Stimulated activated CD8-positive, alpha-beta memory T cell treated with anti-CD3 and anti-CD28 coated beads, Interleukin-15, amount 100 ng/mL, for 24 hours (primary cell): Measurements from ENCODE around the gene TBCD.

Experiments
- DNase-seq: peaks from one replicate; pipeline ENCODE4 v3.0.0-alpha.2; 2020; ENCODE audit warnings: low read depth

TBCD gene

DNA sequence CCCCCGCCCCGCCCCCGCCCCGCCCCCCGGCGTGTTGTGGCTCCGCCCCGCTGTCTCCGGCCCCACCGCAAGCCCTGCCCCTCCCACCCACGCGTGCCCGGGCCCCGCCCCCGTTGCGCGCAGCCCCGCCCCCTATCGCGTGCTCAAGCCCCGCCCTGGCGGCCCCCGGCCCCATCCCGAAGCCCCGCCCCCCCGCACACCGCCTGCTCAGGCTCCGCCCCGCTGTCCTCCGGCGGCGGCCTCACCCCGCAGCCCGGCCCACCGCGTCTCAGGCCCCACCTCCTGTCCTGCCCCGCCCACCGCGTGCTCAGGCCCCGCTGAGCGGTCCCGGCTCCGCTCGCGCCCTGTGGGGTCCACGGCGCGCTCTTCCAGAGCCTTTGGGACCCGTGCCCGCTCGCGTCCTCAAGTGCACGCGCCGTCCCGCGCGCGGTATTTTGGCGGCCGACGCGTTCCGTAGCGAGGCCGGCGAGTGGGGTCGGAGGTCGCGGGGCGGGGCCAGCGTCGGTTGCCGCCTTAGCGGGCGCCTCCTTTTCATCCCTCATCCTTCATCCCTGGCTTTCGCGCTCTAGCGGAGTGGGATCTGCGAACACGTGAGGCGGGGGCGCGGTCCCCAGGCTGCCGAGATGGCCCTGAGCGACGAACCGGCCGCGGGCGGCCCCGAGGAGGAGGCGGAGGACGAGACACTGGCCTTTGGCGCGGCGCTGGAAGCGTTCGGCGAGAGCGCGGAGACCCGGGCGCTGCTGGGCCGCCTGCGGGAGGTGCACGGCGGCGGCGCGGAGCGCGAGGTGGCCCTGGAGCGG is at the start of gene TBCD:
TBCD (plus strand) TSS at position 495 of the 800 bp plus-strand sequence; CDS start at position 624, 129 bp downstream.
- peak; percentile 82 for DNase-seq

DNA sequence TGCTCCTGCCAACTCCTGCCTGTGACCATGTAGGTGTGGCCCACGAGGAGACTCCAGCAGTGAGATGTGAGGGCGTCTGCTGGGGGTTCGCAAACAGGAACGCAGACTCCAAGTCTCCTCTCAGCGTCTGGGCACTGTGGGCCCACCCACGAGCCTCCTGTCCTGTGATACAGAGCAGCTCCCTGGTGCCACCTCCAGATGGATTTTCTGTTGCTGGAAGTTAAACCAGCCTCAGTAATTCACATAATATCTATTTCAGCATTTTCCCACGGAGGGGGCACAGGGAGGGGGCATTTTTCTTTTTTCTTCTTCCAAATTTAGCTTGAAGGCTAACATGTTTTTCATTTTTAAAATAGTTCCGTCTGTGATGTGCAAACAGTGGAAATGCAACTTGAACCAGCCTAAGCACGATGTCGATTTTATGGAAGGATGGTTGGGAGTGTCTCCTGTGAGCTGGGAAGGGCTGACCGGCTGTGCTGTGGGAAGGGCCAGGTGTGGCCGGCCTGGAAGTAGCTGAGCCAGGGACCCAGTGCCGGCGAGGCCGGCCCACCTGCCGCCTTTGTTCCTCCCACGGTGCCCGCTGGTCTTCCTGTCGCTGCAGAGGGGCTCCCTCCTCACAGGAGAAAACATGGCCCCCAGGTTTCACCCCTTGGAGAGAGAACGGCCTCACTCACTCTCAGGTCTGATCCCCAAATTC is 49.5 kb upstream of the TBCD start:
- DNase-seq = no peak

DNA sequence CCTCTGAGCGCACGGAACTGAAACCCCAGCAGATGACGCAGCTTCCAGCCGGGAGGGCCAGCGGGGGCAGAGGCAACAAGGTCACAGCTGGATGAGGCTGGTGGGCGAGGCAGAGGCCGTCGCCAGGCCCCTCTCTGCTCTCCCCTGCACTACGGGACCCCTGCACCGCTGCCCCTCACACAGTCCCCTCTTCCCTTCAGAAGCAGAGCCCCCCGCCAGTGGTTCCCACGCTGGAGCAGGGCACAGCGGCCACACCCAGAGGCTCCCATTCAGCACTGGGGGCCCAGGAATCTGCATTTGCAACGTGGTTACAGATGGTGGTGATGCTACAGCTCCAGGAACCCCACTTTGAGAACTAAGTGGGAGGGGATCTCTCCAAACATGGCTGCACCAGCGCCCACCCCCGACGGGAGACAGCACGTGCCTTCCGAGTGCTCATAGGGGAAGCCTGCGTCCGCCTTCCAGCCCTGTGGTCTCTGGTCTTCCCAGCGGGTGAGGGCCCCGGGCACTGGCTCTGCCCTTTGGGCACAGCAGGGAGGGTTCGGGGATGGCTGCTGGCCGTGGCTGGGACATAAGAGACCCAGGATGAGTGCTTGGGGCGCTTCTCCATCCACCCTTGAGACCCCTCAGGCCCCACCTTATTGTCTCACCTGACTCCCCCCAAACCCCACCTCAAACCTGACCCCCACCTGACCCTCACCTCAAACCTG is 48.7 kb upstream of the TBCD start:
- no peak for DNase-seq

DNA sequence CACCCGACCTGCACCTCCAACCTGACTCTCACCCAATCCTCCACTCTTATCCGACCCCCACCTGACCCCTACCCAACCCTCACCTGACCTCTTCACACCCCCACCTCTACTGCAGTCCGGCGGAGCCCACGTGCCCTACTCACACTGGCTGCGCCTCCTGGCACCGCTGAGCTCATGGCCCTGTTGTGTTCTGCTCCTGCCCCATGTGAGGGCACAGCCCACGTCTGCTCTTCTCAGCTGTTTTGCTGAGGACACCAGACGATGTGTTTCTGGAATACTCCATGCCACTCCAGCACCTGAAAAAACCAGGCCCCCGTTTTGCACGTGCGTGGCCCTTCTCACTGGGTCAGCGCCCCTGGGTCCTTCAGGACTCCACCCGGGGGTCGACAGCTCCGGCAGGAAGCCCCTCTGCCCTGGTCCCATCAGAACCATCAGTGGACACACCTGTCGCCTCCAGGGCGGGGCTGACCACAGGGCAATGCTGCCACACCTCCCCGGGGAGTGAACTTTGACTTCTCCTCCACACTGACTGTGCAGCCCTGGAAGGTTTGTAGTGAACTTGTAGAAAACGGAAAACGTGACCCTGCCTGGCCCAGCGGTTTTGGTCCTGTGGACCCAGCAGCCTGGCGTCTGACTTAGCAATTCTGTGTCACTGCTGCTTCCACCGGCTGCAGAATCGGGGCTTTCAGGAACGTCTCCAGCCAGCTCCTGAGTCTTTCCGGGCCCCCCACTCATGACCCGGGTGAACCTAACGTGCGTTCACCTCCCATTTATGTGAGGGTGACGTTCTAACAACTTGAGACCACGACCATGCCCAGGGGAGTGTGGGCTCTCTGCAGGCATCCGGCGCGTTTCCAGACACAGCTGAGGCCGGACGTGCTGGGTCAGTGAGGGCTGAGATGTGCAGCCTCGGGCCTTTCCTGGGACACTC is 47.7 kb upstream of the TBCD start:
- no peak for DNase-seq

DNA sequence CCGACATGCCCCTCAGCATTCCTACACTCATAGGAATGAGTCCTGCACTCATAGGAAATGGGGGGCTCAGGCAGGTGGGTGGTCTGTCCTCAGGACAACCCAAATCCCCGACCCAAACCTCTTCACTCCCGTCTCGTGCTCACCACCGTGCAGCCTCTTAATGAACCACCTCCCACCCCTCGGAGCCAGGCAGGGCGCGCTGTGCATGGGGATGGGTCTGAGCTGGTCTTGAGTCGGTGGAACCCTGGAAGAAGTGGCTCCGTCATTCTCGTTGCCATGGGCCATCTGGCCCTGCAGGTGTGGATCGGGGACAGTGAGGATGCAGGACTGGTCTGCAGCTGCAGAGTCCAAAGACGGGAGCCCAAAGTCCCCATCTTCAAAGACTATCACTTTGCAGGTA is 47.0 kb upstream of the TBCD start:
- no peak for DNase-seq

DNA sequence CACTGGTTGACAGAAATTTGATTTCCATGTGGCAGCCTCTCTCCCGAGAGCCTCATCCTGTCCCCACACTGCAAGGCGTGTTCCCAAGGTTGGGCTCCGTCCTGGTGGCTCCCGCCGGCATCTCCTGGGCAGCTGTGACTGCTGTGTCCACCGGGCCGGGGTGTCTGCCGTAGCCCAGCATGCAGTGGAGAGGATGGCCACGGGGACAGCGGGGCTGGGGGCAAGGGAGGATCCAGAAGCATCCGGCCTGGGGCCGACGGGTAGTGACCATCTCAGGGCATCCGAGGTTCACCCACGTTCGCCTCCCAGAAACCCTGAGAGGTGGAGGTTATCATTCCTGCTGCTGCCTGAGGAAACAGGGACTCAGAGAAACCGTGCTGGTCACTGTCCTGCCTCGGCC is 46.1 kb upstream of the TBCD start:
- DNase-seq = no peak

DNA sequence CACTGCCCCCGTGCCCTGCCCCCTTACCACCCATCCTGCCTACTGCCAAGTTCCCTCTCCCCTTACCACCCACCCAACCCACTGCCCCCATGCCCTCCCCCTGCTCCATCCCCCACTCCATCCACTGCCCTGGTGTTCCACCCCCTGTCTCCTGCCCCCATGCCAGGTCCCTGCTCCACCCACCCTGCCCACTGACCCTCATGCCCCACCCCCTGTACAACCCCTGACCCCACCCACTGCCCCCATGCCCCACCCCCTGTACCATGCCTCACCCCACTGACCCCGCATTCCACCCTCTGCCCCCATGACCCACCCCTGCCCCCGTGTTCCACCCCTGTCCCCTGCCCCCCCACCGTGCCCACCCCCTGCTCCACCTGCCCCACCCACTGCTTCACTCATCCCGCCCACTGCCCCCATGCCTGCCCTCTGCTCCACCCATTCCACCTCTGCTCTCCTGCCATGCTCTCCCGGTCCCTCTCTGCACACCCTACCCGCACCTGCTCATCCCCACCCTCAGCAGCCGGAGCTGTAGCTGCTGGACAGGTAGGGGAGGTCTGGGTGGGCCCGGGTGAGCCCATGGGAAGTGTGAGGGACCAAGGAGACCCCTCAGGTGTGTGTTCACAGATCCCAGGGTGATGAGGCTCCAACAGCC is 42.7 kb upstream of the TBCD start:
- no peak for DNase-seq

DNA sequence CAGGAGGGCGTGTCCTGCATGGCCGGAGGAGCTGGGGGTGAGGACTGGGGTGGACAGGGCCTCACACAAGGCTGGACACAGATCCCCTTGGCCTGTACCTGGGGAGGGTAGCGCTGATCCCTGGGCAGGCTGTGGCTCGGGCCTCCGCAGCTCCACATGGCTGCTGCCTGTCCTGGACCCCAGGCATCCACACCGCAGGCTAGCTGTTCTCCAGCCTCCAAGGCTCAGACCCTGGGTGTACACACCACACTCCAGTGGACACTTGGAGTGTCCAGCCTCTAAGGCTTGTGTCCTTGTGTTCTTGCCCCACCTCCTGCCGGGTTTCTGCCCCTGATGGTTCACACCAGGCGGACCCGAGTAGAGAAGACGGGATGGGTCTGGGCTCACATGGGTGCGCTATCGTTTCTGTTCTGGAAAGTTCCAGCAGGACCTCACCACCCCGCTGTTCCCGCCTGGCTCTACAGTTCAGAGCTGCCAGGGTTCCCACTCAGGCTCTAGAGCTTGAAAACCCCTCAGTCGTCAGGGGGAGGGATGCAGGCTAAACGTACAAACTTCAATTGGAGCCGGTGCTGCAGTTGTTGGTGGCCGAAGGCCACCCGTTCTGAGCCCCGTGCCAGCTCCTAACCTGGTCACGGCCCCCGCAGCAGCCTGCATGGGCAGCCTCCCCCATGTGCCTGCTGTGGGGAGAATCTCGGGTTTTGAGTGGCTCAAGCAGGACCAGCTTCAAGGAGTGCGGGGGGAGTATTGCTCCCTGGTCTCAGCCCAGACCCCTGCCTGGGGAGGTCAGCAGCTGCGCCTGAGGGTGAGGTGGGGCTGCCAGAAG is 42.0 kb upstream of the TBCD start:
- DNase-seq = no peak

DNA sequence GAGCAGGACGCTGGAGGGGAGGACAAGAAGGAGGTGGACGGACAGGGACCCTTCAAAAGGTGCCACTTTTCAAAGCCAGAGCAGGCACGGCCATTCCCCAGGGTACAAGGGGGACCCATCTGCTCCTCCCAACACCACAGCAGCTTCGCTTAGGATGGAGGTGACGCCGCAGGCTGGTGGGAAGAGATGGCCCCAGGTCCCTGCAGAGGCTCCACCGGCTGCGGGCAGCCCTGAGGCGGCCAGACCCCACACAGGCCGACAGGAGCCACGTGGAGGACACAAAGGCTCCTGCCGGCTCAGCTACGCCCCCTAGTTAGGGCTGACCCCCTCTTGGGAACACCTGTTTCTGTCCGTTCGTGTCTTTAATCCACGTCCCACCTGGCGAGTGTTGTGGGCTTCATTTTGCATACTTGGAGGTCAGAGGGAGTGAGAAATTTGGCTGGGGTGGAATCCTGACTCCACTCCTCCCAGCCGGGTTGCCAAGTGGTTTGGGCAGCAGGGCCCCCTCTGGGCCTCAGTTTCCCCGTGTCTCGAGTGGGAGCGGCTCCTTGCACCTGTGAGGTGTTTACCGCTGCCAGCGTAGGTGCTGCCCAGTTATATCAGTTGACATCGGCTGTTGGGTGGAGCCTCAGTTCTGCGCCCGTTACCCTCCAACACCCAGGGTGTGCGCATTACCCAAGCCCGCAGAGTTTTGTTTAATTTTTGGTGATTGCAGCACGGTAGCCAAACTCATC is 41.2 kb upstream of the TBCD start:
- no peak for DNase-seq

DNA sequence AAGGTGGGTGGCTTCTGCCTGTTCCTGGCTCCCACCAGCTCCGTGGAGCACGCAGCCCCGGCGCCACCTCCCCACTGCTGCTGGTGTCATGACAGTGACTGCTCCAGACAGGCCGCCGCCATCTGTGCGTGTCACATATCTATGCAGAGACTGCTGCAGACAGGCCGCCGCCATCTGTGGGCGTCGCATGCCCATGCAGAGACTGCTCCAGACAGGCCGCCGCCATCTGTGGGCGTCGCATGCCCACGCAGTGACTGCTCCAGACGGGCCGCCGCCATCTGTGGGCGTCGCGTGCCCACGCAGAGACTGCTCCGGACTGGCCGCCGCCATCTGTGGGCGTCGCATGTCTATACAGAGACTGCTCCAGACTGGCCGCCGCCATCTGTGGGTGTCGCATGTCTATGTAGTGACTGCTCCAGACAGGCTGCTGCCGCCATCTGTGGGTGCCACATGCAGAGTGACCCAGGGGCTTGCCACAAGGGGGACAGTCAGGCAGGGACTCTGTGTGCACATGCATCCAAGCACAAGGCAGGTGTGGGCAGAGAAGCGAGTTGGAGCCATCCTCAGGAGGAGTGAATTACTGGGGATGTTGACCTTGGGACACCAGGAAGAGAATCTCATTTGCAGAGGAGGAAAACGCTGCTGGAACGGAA is 38.7 kb upstream of the TBCD start:
- no peak for DNase-seq

DNA sequence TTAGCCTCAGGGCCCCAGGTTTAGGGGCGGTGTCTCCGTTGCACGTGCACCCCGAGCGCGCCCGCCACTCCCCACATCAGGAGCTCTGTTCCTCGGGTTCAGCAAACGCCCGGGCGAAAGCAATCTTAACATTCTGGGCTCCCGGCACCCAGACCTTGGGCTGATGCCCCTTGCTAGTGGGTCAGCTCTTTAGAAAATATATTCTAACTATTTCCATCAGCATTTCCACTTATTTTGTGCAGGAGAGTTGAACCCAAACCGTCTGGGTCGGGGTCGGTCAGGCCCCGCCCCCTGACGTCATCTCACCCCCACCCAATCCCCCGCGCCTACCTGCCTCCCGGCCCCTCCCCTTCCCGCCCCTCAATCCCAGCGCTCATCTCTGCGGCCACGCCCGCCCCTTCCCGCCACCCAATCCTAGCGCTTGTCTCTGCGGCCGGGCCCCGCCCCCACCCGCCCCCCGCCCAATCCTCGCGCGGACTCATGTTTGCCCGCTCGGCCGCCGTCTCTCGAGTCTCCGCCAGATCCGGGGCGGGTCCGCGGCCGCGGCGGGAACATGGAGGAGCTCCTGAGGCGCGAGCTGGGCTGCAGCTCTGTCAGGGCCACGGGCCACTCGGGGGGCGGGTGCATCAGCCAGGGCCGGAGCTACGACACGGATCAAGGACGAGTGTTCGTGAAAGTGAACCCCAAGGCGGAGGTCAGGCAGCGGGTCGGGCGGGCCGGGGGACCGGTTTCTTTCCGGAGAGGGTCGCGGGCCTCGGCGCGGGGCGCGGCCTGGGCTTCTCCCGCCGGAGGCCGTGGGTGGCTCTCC is 35.5 kb upstream of the TBCD start, which contains the start of gene FN3KRP:
FN3KRP (plus strand) TSS at position 504 of the 808 bp plus-strand sequence; CDS start at position 554, 50 bp downstream.
- peak; percentile 82 for DNase-seq

DNA sequence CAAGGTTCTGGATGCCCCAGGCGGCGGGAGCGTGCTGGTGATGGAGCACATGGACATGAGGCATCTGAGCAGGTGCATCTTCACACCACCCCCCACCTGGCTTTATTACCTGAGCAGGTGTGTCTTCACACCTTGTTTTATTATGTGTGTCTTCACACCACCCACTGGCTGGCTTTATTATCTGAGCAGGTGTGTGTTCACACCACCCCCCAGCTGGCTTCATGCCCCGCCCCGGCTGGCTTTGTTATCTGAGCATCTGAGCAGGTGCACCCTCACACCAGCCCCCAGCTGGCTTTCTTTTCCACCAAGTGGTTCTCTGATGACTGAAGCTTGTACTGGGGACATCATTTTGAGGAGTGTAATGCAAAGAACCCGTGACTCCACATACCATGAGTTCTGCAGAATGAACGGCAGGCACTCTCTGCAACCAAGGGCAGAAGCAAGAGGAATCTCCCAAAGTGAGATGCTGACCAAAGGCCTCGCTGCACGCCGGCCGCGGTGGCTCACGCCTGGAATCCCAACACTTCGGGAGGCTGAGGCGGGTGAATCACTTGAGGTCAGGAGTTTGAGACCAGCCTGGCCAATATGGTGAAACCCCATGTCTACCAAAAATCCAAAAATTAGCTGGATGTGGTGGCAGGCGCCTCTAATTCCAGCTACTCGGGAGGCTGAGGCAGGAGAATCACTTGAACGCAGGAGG is 32.7 kb upstream of the TBCD start:
- DNase-seq = no peak

DNA sequence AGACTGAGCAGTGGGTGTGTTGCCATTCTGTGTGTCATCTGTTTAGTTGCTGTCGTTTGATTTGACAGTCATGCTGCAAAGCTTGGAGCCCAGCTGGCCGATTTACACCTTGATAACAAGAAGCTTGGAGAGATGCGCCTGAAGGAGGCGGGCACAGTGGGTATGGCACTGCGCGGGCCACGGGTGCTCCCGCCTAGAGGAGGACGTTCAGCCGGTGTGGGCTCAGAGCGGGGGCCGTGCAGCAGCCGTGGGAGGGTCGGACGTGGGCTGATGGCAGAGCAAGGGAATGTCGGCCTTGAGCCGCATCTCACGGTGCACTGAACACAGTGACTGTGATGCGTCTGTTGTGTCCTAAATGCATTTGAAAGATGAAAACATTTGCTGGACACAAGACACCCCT is 31.7 kb upstream of the TBCD start:
- no peak for DNase-seq

DNA sequence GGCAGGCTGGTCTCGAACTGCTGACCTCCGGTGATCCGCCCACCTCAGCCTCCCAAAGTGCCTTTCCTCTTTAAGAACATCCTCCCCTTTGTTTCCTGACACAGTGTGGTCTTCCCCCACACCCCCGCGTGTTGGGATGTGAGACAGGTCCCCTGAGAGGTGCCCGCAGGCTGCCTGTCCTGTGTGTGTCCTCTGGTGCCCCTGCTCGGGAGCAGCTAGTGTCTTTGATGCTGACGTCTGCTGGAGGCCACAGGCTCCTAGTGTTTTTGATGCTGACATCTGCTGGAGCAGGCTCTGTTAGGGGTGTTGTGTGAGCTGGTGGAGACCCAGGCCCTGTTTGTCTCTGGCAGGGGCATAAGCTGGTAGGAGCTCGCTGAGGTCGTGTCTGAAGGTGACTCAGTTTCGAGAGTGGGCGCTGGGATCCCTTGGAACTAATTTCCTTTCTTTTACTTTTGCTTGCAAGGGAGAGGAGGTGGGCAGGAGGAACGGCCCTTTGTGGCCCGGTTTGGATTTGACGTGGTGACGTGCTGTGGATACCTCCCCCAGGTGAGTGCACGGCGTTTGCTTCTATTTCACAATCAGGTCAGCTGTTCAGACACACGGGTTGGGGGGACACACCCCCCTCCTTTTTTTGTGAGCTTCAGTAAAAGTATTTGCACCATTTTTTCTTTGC is 29.4 kb upstream of the TBCD start:
- DNase-seq = no peak

DNA sequence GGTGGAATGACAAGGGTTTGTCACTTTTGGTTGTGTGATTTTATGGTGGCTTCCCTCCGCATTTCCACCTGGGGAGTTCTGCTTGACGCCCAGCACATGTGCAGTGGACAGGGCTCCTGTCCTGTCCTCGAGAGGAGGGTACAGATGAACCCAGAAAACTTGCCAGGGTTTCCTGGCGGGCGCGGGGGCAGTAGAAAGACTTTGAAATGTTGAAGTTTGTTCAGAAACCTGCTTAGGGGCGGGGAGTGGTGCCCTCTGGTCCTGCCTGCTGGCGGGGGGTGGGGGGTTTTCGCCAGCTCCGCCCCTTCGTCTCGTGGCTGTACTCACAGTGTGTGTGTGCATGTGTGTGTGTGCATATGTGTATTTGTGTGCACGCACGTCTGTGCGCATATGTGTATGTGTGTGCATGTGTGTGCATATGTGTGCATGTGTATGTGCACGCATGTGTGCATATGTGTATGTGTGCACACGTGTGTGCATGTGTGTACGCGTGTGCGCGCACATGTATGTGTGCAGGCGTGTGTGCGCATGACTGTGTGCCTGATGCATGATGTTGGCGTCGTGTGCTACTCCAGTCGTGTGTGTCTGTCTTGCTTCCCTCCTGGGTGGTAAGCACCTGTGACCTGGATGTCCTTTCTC is 28.6 kb upstream of the TBCD start:
- DNase-seq = no peak

DNA sequence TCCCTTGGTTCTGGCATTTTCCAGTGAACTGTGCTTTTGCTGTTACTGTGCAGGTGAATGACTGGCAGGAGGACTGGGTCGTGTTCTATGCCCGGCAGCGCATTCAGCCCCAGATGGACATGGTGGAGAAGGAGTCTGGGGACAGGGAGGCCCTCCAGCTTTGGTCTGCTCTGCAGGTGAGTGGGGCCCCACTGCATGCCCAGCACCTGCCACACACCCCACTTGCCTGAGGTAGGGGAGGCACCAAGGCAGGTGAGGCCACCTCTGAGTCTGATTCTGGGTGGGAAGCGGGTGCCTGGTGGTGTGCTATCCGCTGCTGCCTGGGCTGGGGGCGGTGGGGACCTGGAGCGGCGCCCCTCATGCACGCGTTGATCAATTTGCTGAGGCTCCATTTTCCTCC is 25.4 kb upstream of the TBCD start:
- DNase-seq = no peak
